HG03066 (cell line): ENCODE results near the gene PCBP4.
"Not testable (repeated sequence)": the region's sequence is repeated elsewhere in the genome, so short reads cannot be mapped to it uniquely, and the experiment has no call there.

Experiments used
- ATAC-seq: cut with Tn5 transposase; IDR thresholded peaks from one replicate; pipeline ENCODE4 v1.9.1; 2021; ENCODE audit warnings: low read depth; ENCODE audit not compliant: unreplicated experiment

Gene PCBP4

DNA sequence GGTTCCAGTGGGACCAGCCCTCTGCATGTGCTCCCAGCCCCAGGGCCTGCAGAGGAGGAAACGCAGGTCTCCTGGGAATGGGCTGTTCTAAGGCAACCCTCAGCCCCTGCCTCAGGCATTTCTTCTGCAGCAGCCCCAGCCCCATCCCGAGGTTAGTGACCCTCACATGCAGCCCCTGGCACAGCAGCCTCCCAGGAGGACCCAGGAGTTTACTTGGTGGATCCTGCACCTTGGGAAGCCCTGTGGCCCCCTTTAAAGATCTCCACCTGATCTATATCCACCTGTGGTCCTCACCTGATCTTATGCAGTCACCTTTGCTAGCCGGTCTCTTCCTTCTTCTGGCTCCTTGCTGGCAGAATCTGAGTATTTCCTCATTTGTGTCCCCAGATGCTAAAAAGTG is 38.3 kb downstream of the PCBP4 start:
- not testable (repeated sequence) for ATAC-seq

DNA sequence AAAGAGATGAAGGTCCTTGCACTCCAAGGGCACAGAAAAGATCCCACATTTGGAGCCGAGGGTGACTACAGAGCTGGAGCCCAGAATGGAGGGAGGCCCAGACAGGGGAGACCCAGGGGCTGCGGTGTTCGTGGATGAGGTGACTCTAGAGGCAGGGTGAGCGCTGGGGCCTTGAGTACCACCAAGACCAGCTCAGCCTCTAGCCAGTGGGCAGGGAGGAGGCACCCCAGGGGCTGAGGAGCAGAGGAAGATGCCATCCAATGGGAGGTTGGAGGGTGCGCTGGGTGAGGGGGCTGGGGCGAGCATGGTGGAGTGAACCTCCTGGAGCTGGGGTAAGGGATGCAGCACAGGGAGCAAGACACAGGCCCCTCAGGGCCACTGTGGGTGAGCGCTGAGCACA is 38.8 kb downstream of the PCBP4 start:
- no peak for ATAC-seq

DNA sequence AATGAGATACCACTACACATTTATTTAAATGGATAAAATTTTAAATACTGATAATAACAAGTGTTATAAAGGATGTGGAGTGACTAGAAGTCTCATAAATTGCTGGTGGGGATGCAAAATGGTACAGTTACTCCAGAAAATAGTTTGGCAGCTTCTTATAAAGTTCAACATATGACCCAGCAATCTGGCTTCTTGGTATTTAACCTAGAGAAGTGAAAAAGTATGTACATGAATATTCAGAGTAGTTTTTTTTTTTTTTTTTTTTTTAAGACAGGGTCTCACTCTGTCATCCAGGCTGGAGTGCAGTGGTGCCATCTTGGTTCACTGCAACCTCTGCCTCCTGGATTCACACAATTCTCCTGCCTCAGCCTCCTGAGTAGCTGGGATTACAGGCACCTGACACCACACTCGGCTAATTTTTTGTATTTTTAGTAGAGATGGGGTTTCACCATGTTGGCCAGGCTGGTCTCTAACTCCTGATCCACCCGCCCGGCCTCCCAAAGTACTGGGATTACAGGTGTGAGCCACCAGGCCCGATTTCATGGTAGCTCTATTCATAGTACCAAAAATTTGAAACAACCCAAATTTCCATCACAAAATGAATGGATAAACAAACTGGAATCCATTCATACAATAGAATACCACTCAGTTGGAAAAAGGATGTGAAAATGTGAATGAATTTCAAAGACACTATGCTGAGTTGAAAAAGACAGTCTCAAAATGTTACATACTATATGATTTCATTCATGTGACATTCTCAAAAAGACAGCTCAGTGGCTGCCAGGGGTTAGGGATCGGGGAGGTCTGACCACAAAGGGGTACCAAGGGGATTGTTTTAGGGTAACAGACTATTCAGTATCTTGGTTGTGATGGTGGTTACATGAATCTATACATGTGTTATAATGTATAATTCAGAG is 39.9 kb downstream of the PCBP4 start:
- ATAC-seq = no peak

DNA sequence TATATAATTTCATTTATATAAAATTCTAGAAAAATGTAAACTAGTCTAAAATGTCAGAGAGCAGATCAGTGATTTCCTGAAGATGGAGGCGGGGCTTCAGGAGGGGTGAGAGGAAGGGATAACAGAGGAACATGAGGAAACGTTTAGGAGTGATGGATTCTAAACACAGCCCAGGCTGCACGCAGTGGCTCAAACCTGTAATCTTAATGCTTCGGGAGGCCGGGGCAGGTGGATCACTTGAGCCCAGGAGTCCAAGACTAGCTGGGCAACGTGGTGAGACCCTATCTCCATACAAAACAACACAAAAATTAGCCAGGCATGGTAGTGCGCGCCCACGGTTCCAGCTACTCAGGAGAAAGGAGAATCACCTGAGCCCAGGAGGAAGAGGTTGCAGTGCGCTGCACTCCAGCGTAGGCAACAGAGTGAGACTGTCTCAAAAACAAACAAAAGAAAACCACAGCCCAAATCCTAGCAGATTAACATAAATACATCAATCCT is 46.1 kb downstream of the PCBP4 start:
- no peak for ATAC-seq

DNA sequence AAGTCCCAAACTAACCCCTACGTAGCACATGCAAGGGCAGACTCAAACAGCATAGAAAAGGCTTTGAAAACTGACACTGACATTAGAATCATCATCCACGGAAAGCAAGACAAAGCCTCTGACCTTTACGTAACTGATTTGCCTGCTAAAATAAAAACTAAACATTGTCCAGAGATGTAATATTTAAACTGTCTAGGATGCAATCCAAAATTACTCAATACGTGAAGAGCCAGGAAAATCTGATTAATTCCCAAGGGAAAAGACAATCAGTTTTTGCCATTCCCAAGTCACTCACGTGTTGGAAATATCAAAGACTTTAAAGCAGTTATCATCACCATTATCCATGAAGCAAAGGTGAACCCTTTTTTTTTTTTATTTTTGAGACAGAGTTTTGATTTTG is 50.8 kb downstream of the PCBP4 start:
- no peak for ATAC-seq

DNA sequence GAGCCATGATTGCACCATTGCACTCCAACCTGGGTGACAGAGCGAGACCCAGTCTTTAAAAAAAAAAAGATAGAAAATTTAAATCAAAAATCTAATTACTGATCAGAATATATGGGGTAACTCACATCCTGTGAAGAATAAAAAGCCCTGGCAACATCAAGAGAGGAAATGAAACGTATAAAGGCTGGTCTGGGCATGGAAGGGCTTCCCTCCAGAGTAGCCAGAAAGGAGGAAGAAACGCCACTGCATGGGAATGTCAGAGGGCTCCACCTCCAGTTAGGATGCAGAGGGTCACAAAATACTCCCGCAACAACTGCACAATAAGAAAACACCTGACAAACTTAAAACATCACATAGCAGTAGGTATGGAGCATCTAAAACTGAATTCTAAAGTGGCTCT is 59.2 kb downstream of the PCBP4 start:
- no peak for ATAC-seq
